ENCODE results near the gene GUCY2F.

GRCh38 chrX:109372716-109373115 lies 109.2 kb downstream of the GUCY2F start:
- TF ChIP-seq MAX (IDR thresholded peaks at IDR 0.05) (no peak), MAFK (IDR thresholded peaks at IDR 0.05; ENCODE audit: partially characterized antibody) (no peak), ELK1 (IDR thresholded peaks at IDR 0.05; ENCODE audit: low read depth, low read length) (no peak)

Data from A549 (cell line).